GM21390 (cell line): ENCODE data around the gene SPTBN1.
"Not testable (repeated sequence)": the region's sequence is repeated elsewhere in the genome, so short reads cannot be mapped to it uniquely, and the experiment has no call there.

Experiments used
- ATAC-seq: cut with Tn5 transposase; IDR thresholded peaks from one replicate; pipeline ENCODE4 v1.9.1; 2021; ENCODE audit not compliant: unreplicated experiment

SPTBN1 gene

GRCh38 chr2:54524226-54524991, 68.3 kb downstream of the SPTBN1 start:
- ATAC-seq, result peak; percentile 65

GRCh38 chr2:54525321-54525720, 69.2 kb downstream of the SPTBN1 start:
- no peak for ATAC-seq

- ATAC-seq, result no peak
Observed at GRCh38 chr2:54526226-54526879, 70.2 kb downstream of the SPTBN1 start.

- no peak for ATAC-seq
Observed at GRCh38 chr2:54528311-54528955, 72.3 kb downstream of the SPTBN1 start.

GRCh38 chr2:54529518-54529917, 73.4 kb downstream of the SPTBN1 start:
- ATAC-seq, result not testable (repeated sequence)

GRCh38 chr2:54529935-54530334, 73.8 kb downstream of the SPTBN1 start:
- no peak for ATAC-seq

GRCh38 chr2:54531558-54531957, 75.4 kb downstream of the SPTBN1 start:
- ATAC-seq, result no peak

GRCh38 chr2:54534221-54534620, 78.1 kb downstream of the SPTBN1 start:
- no peak for ATAC-seq

- ATAC-seq, result no peak
Observed at GRCh38 chr2:54534625-54535024, 78.5 kb downstream of the SPTBN1 start.

GRCh38 chr2:54535599-54536195, 79.6 kb downstream of the SPTBN1 start:
- ATAC-seq, result no peak

- ATAC-seq, result no peak
Observed at GRCh38 chr2:54536720-54537119, 80.6 kb downstream of the SPTBN1 start.

GRCh38 chr2:54538537-54538936, 82.4 kb downstream of the SPTBN1 start:
- no peak for ATAC-seq

GRCh38 chr2:54539683-54540082, 83.6 kb downstream of the SPTBN1 start:
- ATAC-seq, result no peak

GRCh38 chr2:54540194-54540593, 84.1 kb downstream of the SPTBN1 start:
- no peak for ATAC-seq

GRCh38 chr2:54541995-54542394, 85.9 kb downstream of the SPTBN1 start:
- ATAC-seq, result no peak

GRCh38 chr2:54543733-54544396, 87.7 kb downstream of the SPTBN1 start:
- no peak for ATAC-seq

GRCh38 chr2:54545702-54546450, 89.7 kb downstream of the SPTBN1 start:
- ATAC-seq, result no peak

GRCh38 chr2:54546518-54546917, 90.4 kb downstream of the SPTBN1 start:
- peak; percentile 3 for ATAC-seq

- peak; percentile 50 for ATAC-seq
Observed at GRCh38 chr2:54546923-54547720, 91.0 kb downstream of the SPTBN1 start.

- ATAC-seq, result no peak
Observed at GRCh38 chr2:54549430-54549829, 93.3 kb downstream of the SPTBN1 start.
